H1 (cell line): ENCODE results near the gene CCL1. TPM values are rescaled to one million over a fixed set of nuclear protein-coding genes. Genes with fewer than 3 reads are reported as not detected.

ENCODE experiments used
- CTCF ChIA-PET: fragments of 300-600 bp; sonication (Branson Sonifier 250); formaldehyde crosslinking; loops from one replicate; lab custom pipeline; 2021; ENCODE audit not compliant: partially characterized antibody; lab: Charles Lee
- POLR2A ChIA-PET: fragments of 300-600 bp; sonication (Branson Sonifier 250); formaldehyde crosslinking; loops from one replicate; lab custom pipeline; 2021; ENCODE audit warnings: inconsistent platforms; ENCODE audit not compliant: partially characterized antibody; lab: Charles Lee
- DNase-seq, 2 experiments: peaks; one replicate each; pipeline versions ENCODE4 v3.0.0 to v3.0.0-alpha.2; 2010 to 2022; ENCODE audit warnings: low spot score in 2 of 2, low read depth in 1 of 2, mixed read lengths in 1 of 2
- FAIRE-seq: peaks from 2 replicates; lab custom pipeline; 2011; peaks lifted over from hg19 to GRCh38; lab: Jason Lieb, UNC
- H2AFZ ChIP-seq: 2 replicates; pipeline ENCODE4 v1.8.1; 2012; ENCODE audit warnings: low read length, inconsistent platforms
- H2AK5ac ChIP-seq: 2 replicates; pipeline ENCODE4 v1.6.1; 2013; ENCODE audit warnings: low read depth, low read length
- H2BK120ac ChIP-seq: replicated peaks from 2 replicates; pipeline ENCODE3; 2013; ENCODE audit warnings: low read depth, low read length, inconsistent platforms
- H2BK12ac ChIP-seq: 2 replicates; pipeline ENCODE4 v1.6.1; 2013; ENCODE audit warnings: low read depth, low read length
- H2BK15ac ChIP-seq: 2 replicates; pipeline ENCODE4 v1.6.1; 2013; ENCODE audit warnings: low read length
- H2BK20ac ChIP-seq: 2 replicates; pipeline ENCODE4 v1.6.1; 2013; ENCODE audit warnings: low read length
- H2BK5ac ChIP-seq: 2 replicates; pipeline ENCODE4 v1.6.1; 2013; ENCODE audit warnings: low read depth, low read length
- H3K14ac ChIP-seq: 2 replicates; pipeline ENCODE4 v1.6.1; 2013; ENCODE audit warnings: inconsistent platforms; ENCODE audit not compliant: insufficient read length
- H3K18ac ChIP-seq: 2 replicates; pipeline ENCODE4 v1.6.1; 2013; ENCODE audit warnings: low read length; ENCODE audit errors: extremely low read depth
- H3K23ac ChIP-seq: 2 replicates; pipeline ENCODE4 v1.6.1; 2013; ENCODE audit warnings: inconsistent platforms; ENCODE audit not compliant: insufficient read length
- H3K23me2 ChIP-seq: 2 replicates; pipeline ENCODE4 v1.6.1; 2013; ENCODE audit warnings: low read depth, low read length
- H3K27ac ChIP-seq: 2 replicates; pipeline ENCODE4 v1.6.1; 2011; ENCODE audit warnings: low read depth, low read length, inconsistent platforms
- H3K27me3 ChIP-seq, 4 experiments: replicated peaks in 1 of 4; 1 replicate in 1 of 4; 2 replicates in 3 of 4; pipeline versions ENCODE4 v1.6.1 to v1.8.1; 2011 to 2013; ENCODE audit warnings: low read length in 3 of 4, mild to moderate bottlenecking in 3 of 4, inconsistent platforms in 2 of 4, mixed read lengths in 2 of 4, moderate library complexity in 1 of 4; ENCODE audit not compliant: control insufficient read depth in 3 of 4, insufficient read depth in 3 of 4; ENCODE audit errors: extremely low read depth in 1 of 4
- H3K36me3 ChIP-seq, 4 experiments: 2 replicates each; pipeline versions ENCODE4 v1.6.1 to v1.8.1; 2011 to 2013; ENCODE audit warnings: mild to moderate bottlenecking in 4 of 4, low read length in 3 of 4, moderate library complexity in 2 of 4, control low read depth in 1 of 4, inconsistent platforms in 1 of 4; ENCODE audit not compliant: insufficient read depth in 4 of 4, control insufficient read depth in 2 of 4
- H3K4ac ChIP-seq: replicated peaks from 2 replicates; pipeline ENCODE3; 2013; ENCODE audit warnings: low read length, low read depth, mixed read lengths, inconsistent platforms; ENCODE audit not compliant: insufficient read length
- H3K4me1 ChIP-seq, 4 experiments: replicated peaks in 1 of 4; 1 replicate in 1 of 4; 2 replicates in 3 of 4; pipeline versions ENCODE4 v1.6.1 to v1.8.1; 2011 to 2013; ENCODE audit warnings: low read length in 3 of 4, inconsistent platforms in 2 of 4, mixed read lengths in 1 of 4; ENCODE audit not compliant: insufficient read depth in 4 of 4, control insufficient read depth in 3 of 4
- H3K4me2 ChIP-seq, 2 experiments: 2 replicates each; pipeline versions ENCODE4 v1.6.1 to v1.8.1; 2011 to 2013; ENCODE audit warnings: low read depth in 2 of 2, low read length in 2 of 2, control low read depth in 1 of 2, inconsistent platforms in 1 of 2, mild to moderate bottlenecking in 1 of 2; ENCODE audit not compliant: insufficient read depth in 1 of 2
- H3K4me3 ChIP-seq, 4 experiments: fragments of 200-600, 300-600 bp in 1 of 4; sonication (generic), shearing (Covaris generic), sonication (Bioruptor Twin) in 1 of 4; 2 replicates each; pipeline versions ENCODE4 v1.5.1 to v1.8.1; 2011 to 2016; ENCODE audit warnings: low read length in 4 of 4, low read depth in 3 of 4, control low read depth in 2 of 4, inconsistent platforms in 2 of 4, mild to moderate bottlenecking in 2 of 4, mixed read lengths in 1 of 4, moderate library complexity in 1 of 4; ENCODE audit not compliant: insufficient read depth in 2 of 4; ENCODE audit errors: extremely low read depth in 1 of 4
- H3K56ac ChIP-seq: replicated peaks from 2 replicates; pipeline ENCODE3; 2013; ENCODE audit warnings: low read depth, mild to moderate bottlenecking, mixed read lengths, low read length, inconsistent platforms; ENCODE audit not compliant: insufficient read length
- H3K79me1 ChIP-seq: 2 replicates; pipeline ENCODE4 v1.6.1; 2013; ENCODE audit warnings: low read depth, low read length, control low read depth
- H3K79me2 ChIP-seq, 2 experiments: 2 replicates each; pipeline versions ENCODE4 v1.6.1 to v1.8.1; 2012 to 2013; ENCODE audit warnings: low read length in 2 of 2, mild to moderate bottlenecking in 2 of 2, inconsistent platforms in 1 of 2; ENCODE audit not compliant: insufficient read depth in 2 of 2, control insufficient read depth in 1 of 2
- H3K9ac ChIP-seq, 4 experiments: replicated peaks in 1 of 4; 1 replicate in 1 of 4; 2 replicates in 3 of 4; pipeline versions ENCODE4 v1.6.1 to v1.8.1; 2011 to 2013; ENCODE audit warnings: low read depth in 3 of 4, low read length in 3 of 4, control low read depth in 2 of 4, mild to moderate bottlenecking in 2 of 4, moderate library complexity in 2 of 4, inconsistent platforms in 1 of 4; ENCODE audit errors: extremely low read depth in 1 of 4
- H3K9me3 ChIP-seq, 2 experiments: 2 replicates each; pipeline versions ENCODE4 v1.6.1 to v1.8.1; 2012 to 2013; ENCODE audit warnings: mild to moderate bottlenecking in 2 of 2, moderate library complexity in 2 of 2, control low read depth in 1 of 2, inconsistent platforms in 1 of 2, low read depth in 1 of 2, low read length in 1 of 2, mixed read lengths in 1 of 2; ENCODE audit not compliant: insufficient read depth in 2 of 2
- H4K20me1 ChIP-seq, 2 experiments: replicated peaks in 1 of 2; 2 replicates each; pipeline versions ENCODE3 to v1.8.1; 2011 to 2013; ENCODE audit warnings: inconsistent platforms in 2 of 2, low read length in 2 of 2, mild to moderate bottlenecking in 1 of 2; ENCODE audit not compliant: insufficient read depth in 2 of 2, control insufficient read depth in 1 of 2
- H4K5ac ChIP-seq: 2 replicates; pipeline ENCODE4 v1.6.1; 2013; ENCODE audit warnings: low read length, low read depth, mixed read lengths, inconsistent platforms; ENCODE audit not compliant: insufficient read length
- H4K8ac ChIP-seq: 2 replicates; pipeline ENCODE4 v1.8.0; 2013; ENCODE audit warnings: mild to moderate bottlenecking, moderate library complexity, low read length, inconsistent platforms; ENCODE audit not compliant: insufficient read depth; ENCODE audit errors: extremely low read depth
- H4K91ac ChIP-seq: replicated peaks from 2 replicates; pipeline ENCODE3; 2013; ENCODE audit warnings: low read length, mixed read lengths, inconsistent platforms; ENCODE audit not compliant: insufficient read length
- RNF2 ChIP-seq: fragments of 200-900, 300-1000 bp; sonication (generic); IDR thresholded peaks from 2 replicates; pipeline ENCODE4 v1.7.1; 2016; ENCODE audit warnings: borderline replicate concordance, low read depth, mild to moderate bottlenecking, antibody characterized with exemption, low read length; ENCODE audit not compliant: poor library complexity, severe bottlenecking; ENCODE audit errors: missing control alignments
- WGBS, 2 experiments: shearing (Covaris generic) in 1 of 2; methylation state at CpG; one replicate each; pipeline versions ENCODE4 v1.1.6 to v1.1.7; 2013 to 2015; ENCODE audit warnings: low lambda C conversion rate in 2 of 2, mixed read lengths in 2 of 2, inconsistent platforms in 1 of 2, low coverage in 1 of 2, missing lambda C conversion rate in 1 of 2; ENCODE audit not compliant: insufficient replicate concordance in 2 of 2, insufficient coverage in 1 of 2, insufficient read length in 1 of 2; ENCODE audit errors: extremely low coverage in 1 of 2, missing lambda C conversion rate in 1 of 2; 5-methylcytosine and 5-hydroxymethylcytosine counted together
- polyA plus RNA-seq, 7 experiments: library from polyadenylated mRNA; depleted of rRNA in 3 of 7; stranded (reverse) in 5 of 7; unstranded in 2 of 7; fragments of >200 nt in 5 of 7; fragments of 200-250 nt in 2 of 7; gene quantifications; 1 replicate in 5 of 7; 2 replicates in 1 of 7; 4 replicates in 1 of 7; pipeline versions ENCODE4 v1.2.1 to v1.2.3, GENCODE V29; 2011 to 2013; ENCODE audit warnings: missing spikeins in 2 of 7, mixed read lengths in 2 of 7
- total RNA-seq: library from RNA; stranded (reverse); fragmentation: NEBNext Ultra II Directional; extraction: Animal tissue kit (Norgen Biotek cat#: 25700); gene quantifications from 2 replicates; pipeline ENCODE4 v1.2.1, GENCODE V29; 2021

CCL1 gene
- total and polyA plus RNA-seq, 2 of the 8 experiments (the other 6 are each of a cell fraction or from before 2014, with no cell fraction given), result not detected

- H4K5ac ChIP-seq, result no peak overlapping the region
- no peak overlapping the region for H3K56ac ChIP-seq
- no peak overlapping the region for H4K91ac ChIP-seq
- 94% methylated on average over 5 of the region's 5 CpGs; no CpG with 5 or more reads in 1 of the 2 experiments for WGBS, 2 experiments
- no peak overlapping the region for H3K4me3 ChIP-seq
- CTCF ChIA-PET, result interaction anchor here (0.6 to 3.3 kb wide), 6 partner anchors 10 to 746 kb away, joined by 3 to 37 read pairs (median 8); partner anchors contain the start of gene CCL1
- no peak overlapping the region for H2BK120ac ChIP-seq
- H3K9ac ChIP-seq, result no peak overlapping the region
- H2BK5ac ChIP-seq, result no peak overlapping the region
- no peaks in the 10 kb centered on the region for H3K27me3 ChIP-seq
- H3K23ac ChIP-seq, result no peak overlapping the region
- no peak overlapping the region for H3K18ac ChIP-seq
- H3K14ac ChIP-seq, result no peak overlapping the region
- DNase-seq (no peak), FAIRE-seq (no peak)
- no peak overlapping the region for H3K4me2 ChIP-seq
- no peak overlapping the region for H2AK5ac ChIP-seq
- no peak overlapping the region for H2BK20ac ChIP-seq
- H3K9me3 ChIP-seq, result no peaks in the 10 kb centered on the region
- no peaks in the 10 kb centered on the region for H3K79me2 ChIP-seq
- no peaks in the 10 kb centered on the region for H3K79me1 ChIP-seq
- no peak for TF ChIP-seq RNF2
- H2BK15ac ChIP-seq, result no peak overlapping the region
- no peaks in the 10 kb centered on the region for H3K36me3 ChIP-seq
- no peak overlapping the region for H2BK12ac ChIP-seq
- H4K8ac ChIP-seq, result no peak overlapping the region
- no peak overlapping the region for H2AFZ ChIP-seq
- H3K27ac ChIP-seq, result no peak overlapping the region
- H3K4ac ChIP-seq, result no peak overlapping the region
- H3K23me2 ChIP-seq, result no peaks in the 10 kb centered on the region
- no peaks in the 10 kb centered on the region for H3K4me1 ChIP-seq
- H4K20me1 ChIP-seq, result no peaks in the 10 kb centered on the region
- POLR2A ChIA-PET, result no interaction called here
These were observed 7.5 kb upstream of the CCL1 start for GRCh38 chr17:34370376-34370996.
